GM23338 (cell line): ENCODE data around the gene WDR76. TPM values are rescaled to one million over a fixed set of nuclear protein-coding genes. Genes with fewer than 3 reads are reported as not detected.

Experiments used
- ATAC-seq: fragments of 200-7000 bp; cut with Tn5 transposase; 3 replicates; pipeline ENCODE4 v1.9.1; 2020
- DNase-seq: peaks from one replicate; pipeline ENCODE4 v3.0.0-alpha.2; 2015; ENCODE audit warnings: low spot score
- H2AFZ ChIP-seq: fragments of 200-600 bp; sonication (generic); 2 replicates; pipeline ENCODE4 v1.8.0; 2016; ENCODE audit warnings: antibody characterized with exemption, mild to moderate bottlenecking, moderate library complexity
- H3F3A ChIP-seq: fragments of 200-600 bp; sonication (generic); replicated peaks from 2 replicates; pipeline ENCODE4 v1.8.0; 2017; ENCODE audit warnings: antibody characterized with exemption, mixed run types, low read depth
- H3K27ac ChIP-seq: fragments of 200-600 bp; sonication (generic); 2 replicates; pipeline ENCODE4 v1.6.1; 2016; ENCODE audit warnings: low read depth
- H3K27me3 ChIP-seq: fragments of 200-600 bp; sonication (generic); 2 replicates; pipeline ENCODE4 v1.8.0; 2016; ENCODE audit warnings: mild to moderate bottlenecking, mixed run types, moderate library complexity; ENCODE audit not compliant: insufficient read depth
- H3K36me3 ChIP-seq: fragments of 200-600 bp; sonication (generic); 2 replicates; pipeline ENCODE4 v1.8.0; 2016; ENCODE audit warnings: mild to moderate bottlenecking; ENCODE audit not compliant: insufficient read depth
- H3K4me1 ChIP-seq: fragments of 200-600 bp; sonication (generic); 2 replicates; pipeline ENCODE4 v1.8.0; 2016; ENCODE audit warnings: mild to moderate bottlenecking, moderate library complexity; ENCODE audit not compliant: insufficient read depth
- H3K4me2 ChIP-seq: fragments of 200-600 bp; sonication (generic); 2 replicates; pipeline ENCODE4 v1.7.1; 2017; ENCODE audit warnings: mixed run types
- H3K4me3 ChIP-seq: fragments of 200-600 bp; sonication (generic); 2 replicates; pipeline ENCODE4 v1.6.1; 2016; ENCODE audit warnings: mixed run types
- H3K79me2 ChIP-seq: fragments of 200-600 bp; sonication (generic); replicated peaks from 2 replicates; pipeline ENCODE4 v1.8.0; 2017; ENCODE audit warnings: mild to moderate bottlenecking; ENCODE audit not compliant: insufficient read depth
- H3K9me2 ChIP-seq: fragments of 200-600 bp; sonication (generic); 2 replicates; pipeline ENCODE4 v1.8.0; 2017; ENCODE audit not compliant: insufficient read depth
- H4K20me1 ChIP-seq: fragments of 200-600 bp; sonication (generic); replicated peaks from 2 replicates; pipeline ENCODE4 v1.8.0; 2017; ENCODE audit warnings: mild to moderate bottlenecking; ENCODE audit not compliant: insufficient read depth
- H3K27ac Mint-ChIP-seq: 2 replicates; pipeline ENCODE4 v1.8.0; 2020; ENCODE audit warnings: inconsistent platforms, mild to moderate bottlenecking, moderate library complexity, mixed read lengths
- H3K27me3 Mint-ChIP-seq: 3 replicates; pipeline ENCODE4 v1.8.0; 2022; ENCODE audit warnings: low read depth, mild to moderate bottlenecking, moderate library complexity, mixed read lengths, inconsistent platforms; ENCODE audit not compliant: insufficient read depth, poor library complexity
- H3K36me3 Mint-ChIP-seq: 3 replicates; pipeline ENCODE4 v1.8.0; 2021; ENCODE audit warnings: low read depth, mild to moderate bottlenecking, inconsistent platforms, moderate library complexity, mixed read lengths
- H3K4me1 Mint-ChIP-seq: 3 replicates; pipeline ENCODE4 v1.8.0; 2020; ENCODE audit warnings: mild to moderate bottlenecking, inconsistent platforms, mixed read lengths
- H3K4me3 Mint-ChIP-seq: 3 replicates; pipeline ENCODE4 v1.8.0; 2021; ENCODE audit warnings: moderate library complexity, mild to moderate bottlenecking, inconsistent platforms, mixed read lengths
- H3K9me3 Mint-ChIP-seq: 3 replicates; pipeline ENCODE4 v1.8.0; 2020; ENCODE audit warnings: moderate library complexity, mild to moderate bottlenecking, inconsistent platforms, mixed read lengths
- CREB1 ChIP-seq: fragments of 250-450 bp; sonication (Bioruptor Pico); IDR thresholded peaks from 2 replicates; pipeline ENCODE4 v1.5.0; 2020; ENCODE audit warnings: low read depth, mild to moderate bottlenecking, moderate library complexity
- ETS1 ChIP-seq: IDR thresholded peaks from 2 replicates; pipeline ENCODE4 v1.6.1; 2016; ENCODE audit warnings: antibody characterized with exemption
- EZH2 ChIP-seq: fragments of 200-600 bp; sonication (generic); IDR thresholded peaks from one replicate; pipeline ENCODE4 v1.8.0; 2017; ENCODE audit warnings: antibody characterized with exemption, mild to moderate bottlenecking, low read depth; ENCODE audit not compliant: unreplicated experiment
- EZH2phosphoT487 ChIP-seq: fragments of 200-600 bp; sonication (generic); IDR thresholded peaks from one replicate; pipeline ENCODE4 v1.8.1; 2018; ENCODE audit warnings: antibody characterized with exemption; ENCODE audit not compliant: unreplicated experiment
- JUNB ChIP-seq: IDR thresholded peaks from one replicate; pipeline ENCODE4 v1.6.1; 2016; ENCODE audit warnings: antibody characterized with exemption; ENCODE audit not compliant: unreplicated experiment
- NANOG ChIP-seq: IDR thresholded peaks from 2 replicates; pipeline ENCODE4 v1.6.1; 2016; ENCODE audit warnings: antibody characterized with exemption, borderline replicate concordance
- POLR2AphosphoS5 ChIP-seq: IDR thresholded peaks from 2 replicates; pipeline ENCODE4 v1.6.1; 2016; ENCODE audit warnings: antibody characterized with exemption, low read depth
- REST ChIP-seq: IDR thresholded peaks from one replicate; pipeline ENCODE4 v1.6.1; 2018; ENCODE audit warnings: antibody characterized with exemption; ENCODE audit not compliant: unreplicated experiment
- STAT1 ChIP-seq: IDR thresholded peaks from one replicate; pipeline ENCODE4 v1.6.1; 2016; ENCODE audit warnings: antibody characterized with exemption; ENCODE audit not compliant: unreplicated experiment
- ZNF114 ChIP-seq: fragments of 250-450 bp; sonication (Bioruptor Pico); IDR thresholded peaks from 2 replicates; pipeline ENCODE4 v1.5.0; 2020; ENCODE audit warnings: mild to moderate bottlenecking, moderate library complexity
- ZNF331 ChIP-seq: fragments of 250-450 bp; sonication (Bioruptor Pico); IDR thresholded peaks from 2 replicates; pipeline ENCODE4 v1.5.0; 2020; ENCODE audit warnings: low read depth, mild to moderate bottlenecking, moderate library complexity
- ZNF462 ChIP-seq: fragments of 250-450 bp; sonication (Bioruptor Pico); IDR thresholded peaks from 2 replicates; pipeline ENCODE4 v1.5.0; 2020; ENCODE audit warnings: mild to moderate bottlenecking, moderate library complexity
- polyA plus RNA-seq: library from polyadenylated mRNA; unstranded; fragments of >200 nt; fragmentation: Nextera tagmentation; extraction: Ambion mirVana; gene quantifications from 2 replicates; pipeline ENCODE4 v1.2.1, GENCODE V29; 2016
- total RNA-seq: library from RNA; depleted of rRNA; stranded (reverse); fragments of >200 nt; shearing (Covaris generic); gene quantifications from 2 replicates; pipeline ENCODE4 v1.2.3, GENCODE V29; 2014
- TF ChIP-seq, protein P1 (sequence below), 2 experiments: fragments of 200-600 bp in 1 of 2; sonication (generic) in 1 of 2; conservative IDR thresholded peaks; 2 replicates each; pipeline versions ENCODE4 v1.5.1 to v1.6.1; 2016 to 2017; ENCODE audit warnings: antibody characterized with exemption in 2 of 2, low read depth in 2 of 2, mild to moderate bottlenecking in 2 of 2, moderate library complexity in 1 of 2

WDR76 gene
- total and polyA plus RNA-seq, 2 experiments from 2014 or later = 9.7 to 17.8 TPM

DNA sequence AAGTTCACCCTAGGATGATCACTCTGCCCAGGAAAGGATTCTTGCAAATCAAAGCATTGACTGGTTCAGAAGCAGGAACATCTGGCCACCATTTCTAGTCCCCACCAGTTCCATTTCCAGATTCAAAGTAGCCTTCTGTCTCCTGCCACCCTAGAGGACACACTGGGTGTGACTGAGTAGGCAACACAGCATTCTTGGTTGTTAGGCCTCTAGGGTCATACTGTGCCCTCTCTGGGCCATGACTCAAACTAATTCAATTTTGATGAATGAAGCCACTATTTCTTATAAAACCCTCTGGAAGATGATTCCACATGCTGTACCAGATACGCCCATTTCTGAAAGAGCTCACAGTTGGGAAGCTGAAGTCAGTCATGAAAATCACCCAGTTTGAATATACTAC is 69.7 kb downstream of the WDR76 start:
- peaks cover 4% of the 10 kb centered on the region; the same call in 2 of the 3 replicates for H3K4me1 Mint-ChIP-seq
- H3K9me3 Mint-ChIP-seq = no peaks in the 10 kb centered on the region
- Histone ChIP-seq H3F3A (no peaks in the 10 kb centered on the region), H3K27me3 (no peaks in the 10 kb centered on the region), H3K9me2 (no peaks in the 10 kb centered on the region), H4K20me1 (no peaks in the 10 kb centered on the region; the same call in 1 of the 2 replicates), H3K4me1 (peaks cover under 1% of the 10 kb centered on the region), H2AFZ (no peak overlapping the region), H3K4me2 (no peak overlapping the region), H3K36me3 (no peaks in the 10 kb centered on the region), H3K79me2 (no peaks in the 10 kb centered on the region), H3K4me3 (no peak overlapping the region), H3K27ac (no peak overlapping the region)
- H3K27me3 Mint-ChIP-seq = peaks cover 1% of the 10 kb centered on the region
- TF ChIP-seq REST = no peak
- TF ChIP-seq JUNB = no peak
- no peak for TF ChIP-seq EZH2
- TF ChIP-seq CREB1 (CRISPR knock-in tag) = no peak
- TF ChIP-seq ETS1 = no peak
- TF ChIP-seq NANOG = no peak
- TF ChIP-seq ZNF114 = no peak
- TF ChIP-seq, protein P1, sequence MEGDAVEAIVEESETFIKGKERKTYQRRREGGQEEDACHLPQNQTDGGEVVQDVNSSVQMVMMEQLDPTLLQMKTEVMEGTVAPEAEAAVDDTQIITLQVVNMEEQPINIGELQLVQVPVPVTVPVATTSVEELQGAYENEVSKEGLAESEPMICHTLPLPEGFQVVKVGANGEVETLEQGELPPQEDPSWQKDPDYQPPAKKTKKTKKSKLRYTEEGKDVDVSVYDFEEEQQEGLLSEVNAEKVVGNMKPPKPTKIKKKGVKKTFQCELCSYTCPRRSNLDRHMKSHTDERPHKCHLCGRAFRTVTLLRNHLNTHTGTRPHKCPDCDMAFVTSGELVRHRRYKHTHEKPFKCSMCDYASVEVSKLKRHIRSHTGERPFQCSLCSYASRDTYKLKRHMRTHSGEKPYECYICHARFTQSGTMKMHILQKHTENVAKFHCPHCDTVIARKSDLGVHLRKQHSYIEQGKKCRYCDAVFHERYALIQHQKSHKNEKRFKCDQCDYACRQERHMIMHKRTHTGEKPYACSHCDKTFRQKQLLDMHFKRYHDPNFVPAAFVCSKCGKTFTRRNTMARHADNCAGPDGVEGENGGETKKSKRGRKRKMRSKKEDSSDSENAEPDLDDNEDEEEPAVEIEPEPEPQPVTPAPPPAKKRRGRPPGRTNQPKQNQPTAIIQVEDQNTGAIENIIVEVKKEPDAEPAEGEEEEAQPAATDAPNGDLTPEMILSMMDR (conservative IDR thresholded peaks at IDR 0.05; ENCODE audit: low read depth in 2 of 2) = no peak
- TF ChIP-seq ZNF331 (CRISPR knock-in tag) = no peak
- no peak for TF ChIP-seq POLR2AphosphoS5
- no peak for TF ChIP-seq ZNF462
- no peak for TF ChIP-seq EZH2phosphoT487
- no peak for TF ChIP-seq STAT1
- no peak overlapping the region for H3K27ac Mint-ChIP-seq
- H3K4me3 Mint-ChIP-seq = no peak overlapping the region
- ATAC-seq = no peak
- DNase-seq = no peak
- H3K36me3 Mint-ChIP-seq = peaks cover 11% of the 10 kb centered on the region; the same call in 2 of the 3 replicates
